ENCODE results near the gene HS6ST2. TPM values are rescaled to one million over a fixed set of nuclear protein-coding genes. Genes with fewer than 3 reads are reported as not detected.

The HS6ST2 gene
- total RNA-seq, 1 donor from 2014 or later: 6.8 TPM

DNA sequence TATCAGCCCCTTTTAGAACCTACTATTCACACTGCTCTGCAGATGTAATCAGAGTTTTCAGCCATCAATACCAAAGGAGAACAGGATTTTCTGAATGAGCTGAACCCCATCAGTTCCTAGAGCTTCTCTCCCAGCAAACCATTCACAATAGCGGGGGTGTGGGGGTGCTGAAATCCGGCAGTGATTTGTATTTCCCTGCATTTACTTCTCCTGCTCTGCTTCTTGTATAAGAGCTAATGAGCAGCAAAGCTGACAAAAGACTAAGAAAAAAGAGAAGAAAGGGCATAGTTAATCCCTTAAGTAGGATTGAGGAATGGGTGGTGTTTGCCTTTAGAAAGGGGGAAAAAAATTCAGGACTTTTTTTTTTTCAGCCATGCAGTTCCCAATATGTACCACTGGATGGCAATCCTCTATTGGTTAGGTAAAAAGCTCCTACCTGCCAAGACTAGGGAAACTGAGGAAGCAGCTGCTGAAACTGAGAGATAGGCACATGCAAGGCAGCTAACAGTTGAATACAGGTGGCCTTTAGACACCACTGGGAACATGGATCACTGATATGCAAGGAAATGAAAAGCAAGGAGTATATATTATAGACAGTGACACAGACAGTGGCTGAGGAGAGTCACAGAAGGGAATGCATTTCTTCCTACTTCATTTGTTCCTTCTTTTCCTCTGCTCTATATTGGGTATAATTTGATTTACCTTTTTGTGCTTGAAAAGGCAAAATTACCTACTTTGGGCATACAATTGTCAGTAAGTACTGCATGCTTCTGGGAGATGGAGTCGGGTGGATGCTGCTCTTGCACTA, 217.9 kb downstream of the HS6ST2 start:
- DNase-seq (ENCODE audit: low spot score): no peak

DNA sequence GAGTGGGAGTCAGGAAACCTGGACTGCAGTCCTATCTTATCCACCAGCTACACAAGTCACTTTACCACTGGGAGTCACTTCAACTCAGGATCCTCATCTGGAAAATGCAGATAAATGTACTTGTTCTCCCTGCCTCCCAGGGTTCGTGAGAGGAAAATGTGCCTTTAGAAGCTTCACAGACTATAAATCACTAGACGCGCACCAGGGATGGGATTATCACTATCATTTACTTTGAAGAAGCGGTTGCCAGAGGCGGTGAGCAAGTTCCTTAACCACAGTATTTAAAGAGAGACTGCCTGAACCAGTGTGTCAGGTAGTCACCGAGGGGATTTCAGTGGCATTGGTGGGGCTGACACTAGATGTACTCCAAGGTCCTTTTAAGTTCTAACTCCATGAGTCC, 219.5 kb downstream of the HS6ST2 start:
- DNase-seq (ENCODE audit: low spot score): no peak

DNA sequence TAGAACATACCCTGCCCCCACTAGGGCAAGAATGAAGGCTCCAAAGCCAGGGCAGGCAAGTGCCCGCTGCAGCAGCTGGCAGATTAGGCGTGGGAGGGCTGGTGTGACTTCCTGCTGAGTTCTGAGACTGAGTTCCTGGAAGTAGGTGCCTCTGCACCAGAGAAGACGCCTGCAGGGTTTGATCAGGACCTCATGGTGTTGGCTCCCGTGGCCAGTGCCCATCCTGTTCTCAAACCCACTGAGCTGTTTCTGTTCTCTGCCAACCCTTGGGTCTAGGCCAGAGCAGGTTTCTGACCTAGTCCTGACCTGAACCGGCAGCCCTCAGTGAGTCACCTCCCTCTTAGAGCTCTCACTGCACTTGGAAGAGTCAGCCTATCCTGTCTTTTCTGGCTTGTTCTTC, 220.7 kb downstream of the HS6ST2 start:
- no peak for DNase-seq (ENCODE audit: low spot score)

DNA sequence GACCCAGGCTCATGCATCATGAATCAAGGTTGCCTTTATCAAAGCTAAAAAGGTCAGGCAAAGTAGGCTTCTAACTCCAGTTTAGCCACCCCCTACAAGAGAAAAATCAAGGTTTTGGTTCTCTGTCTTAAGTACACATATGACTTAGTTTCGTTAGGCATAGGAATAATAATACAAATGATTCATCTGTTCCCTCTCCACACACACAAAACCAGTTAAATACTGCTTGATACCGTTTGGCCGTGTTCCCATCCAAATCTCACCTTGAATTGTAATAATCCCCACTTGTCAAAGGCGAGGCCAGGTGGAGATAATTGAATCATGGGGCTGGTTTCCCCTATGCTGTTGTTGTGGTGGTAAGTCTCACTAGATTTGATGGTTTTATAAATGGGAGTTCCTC, 226.2 kb downstream of the HS6ST2 start:
- DNase-seq (ENCODE audit: low spot score): no peak

DNA sequence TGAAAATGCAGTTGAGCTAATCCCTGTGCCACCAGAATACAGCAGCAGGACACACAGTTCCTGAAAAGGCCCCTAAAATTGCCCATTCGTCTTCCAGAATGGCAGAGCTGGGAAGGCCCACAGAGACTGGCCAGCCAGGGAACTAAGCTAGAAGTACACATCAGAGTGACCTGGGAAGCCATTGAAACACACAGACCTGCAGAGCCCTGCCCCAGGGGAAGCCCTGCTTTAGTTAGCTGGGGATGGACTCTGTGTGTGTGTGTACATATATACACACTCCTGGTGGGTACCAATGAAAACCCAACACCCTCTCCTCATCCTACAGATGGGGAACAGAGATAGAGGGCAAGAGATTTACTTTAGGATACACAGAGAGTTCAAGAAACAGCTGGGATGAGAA, 227.7 kb downstream of the HS6ST2 start:
- no peak for DNase-seq (ENCODE audit: low spot score)

DNA sequence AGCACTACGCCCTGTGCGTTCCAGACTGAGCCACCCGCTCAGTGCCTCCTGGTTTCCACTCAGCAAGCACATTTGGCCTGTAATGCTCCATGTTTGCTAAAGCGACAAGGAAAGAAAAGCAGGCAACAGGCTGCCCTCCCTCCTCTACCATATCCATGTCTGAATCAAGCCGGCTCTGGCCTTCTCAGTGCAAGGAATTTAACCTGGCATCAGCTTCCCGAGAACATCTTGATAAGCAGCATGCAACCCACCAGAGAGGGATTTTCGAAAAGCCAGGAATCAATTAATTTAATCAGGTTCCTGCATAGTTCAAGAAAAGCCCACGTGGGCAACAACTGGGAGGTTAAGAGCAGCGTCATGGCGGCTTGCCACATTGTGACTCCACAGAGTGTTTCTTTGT, 228.2 kb downstream of the HS6ST2 start:
- DNase-seq (ENCODE audit: low spot score): no peak

DNA sequence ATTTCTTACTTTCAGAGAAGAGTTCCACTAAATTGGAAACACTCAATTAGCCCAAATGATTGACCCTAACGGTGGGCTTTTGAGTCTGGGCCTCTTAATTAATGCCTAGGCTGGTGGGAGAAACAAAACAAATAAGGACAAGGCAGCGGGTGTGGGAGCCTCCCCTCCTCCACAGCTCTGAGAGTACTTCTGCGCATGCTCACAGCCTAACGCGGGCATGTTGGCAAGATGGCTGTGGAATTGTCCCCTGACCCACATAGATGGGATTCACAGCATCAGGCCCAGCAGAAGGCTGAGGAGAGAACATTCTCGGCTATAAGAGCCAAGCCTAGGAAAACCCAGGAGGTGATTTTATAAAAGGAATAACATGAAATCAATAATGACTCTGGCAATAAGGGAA, 230.1 kb downstream of the HS6ST2 start:
- DNase-seq (ENCODE audit: low spot score): no peak

DNA sequence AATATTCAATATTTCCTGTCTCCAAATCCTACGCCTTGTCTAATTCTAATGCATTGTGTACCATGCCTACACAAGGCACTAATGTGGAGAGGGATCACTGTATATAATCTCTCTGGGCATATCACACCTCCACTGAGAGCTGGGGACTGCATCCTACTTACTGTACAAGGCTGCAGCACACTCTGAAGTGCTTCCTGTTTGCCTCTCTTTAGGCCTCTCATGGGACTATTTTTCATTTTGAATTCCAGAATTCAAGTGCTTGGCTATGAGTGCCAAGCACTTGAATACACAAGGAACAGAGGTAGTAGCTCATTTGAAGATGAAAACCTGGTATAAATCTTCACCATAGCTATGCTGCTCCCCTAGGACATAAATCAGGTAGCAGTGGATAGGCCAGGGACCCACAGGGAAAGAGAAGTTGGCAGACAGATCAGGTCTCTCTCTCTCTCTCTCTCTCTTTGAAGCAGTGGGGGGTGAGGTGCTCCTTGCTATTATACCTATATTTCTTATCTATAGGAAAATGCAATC, 239.9 kb downstream of the HS6ST2 start:
- no peak for DNase-seq (ENCODE audit: low spot score)

DNA sequence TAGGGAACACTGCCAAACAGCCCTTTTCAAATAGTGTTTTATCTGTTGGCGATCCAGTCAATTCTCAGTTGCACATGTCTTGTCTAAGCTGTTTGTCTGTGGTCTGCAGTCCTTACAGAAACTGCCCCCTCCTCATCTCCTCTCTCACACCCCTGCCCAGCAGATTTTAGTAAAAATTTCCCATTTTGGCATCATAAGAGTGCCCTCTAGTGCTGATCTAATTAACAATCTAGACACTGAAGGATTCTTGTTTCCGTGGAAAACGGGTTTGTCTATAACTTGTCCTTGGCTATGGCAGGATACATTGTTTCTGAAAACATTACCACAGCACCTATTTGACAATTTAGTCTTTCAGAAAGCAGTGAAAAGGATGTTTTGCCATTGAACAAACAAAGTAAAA, 242.4 kb downstream of the HS6ST2 start:
- no peak for DNase-seq (ENCODE audit: low spot score)

DNA sequence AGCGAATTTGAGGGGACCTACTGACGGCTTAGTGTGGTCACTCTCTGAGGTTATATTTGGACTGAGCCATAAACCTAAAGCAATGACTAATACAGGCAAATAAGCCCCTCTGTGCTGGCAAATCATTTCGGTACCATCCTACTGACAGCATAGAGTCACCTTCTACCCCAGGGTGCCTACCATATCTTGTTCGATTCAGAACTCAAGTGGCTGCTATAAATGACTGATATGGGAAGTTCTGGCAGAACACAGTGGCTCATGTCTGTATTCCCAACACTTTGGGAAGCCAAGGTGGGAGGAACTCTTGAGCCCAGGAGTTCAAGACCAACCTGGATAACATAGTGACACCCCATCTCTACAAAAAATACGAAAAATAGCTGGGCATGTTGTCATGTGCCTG, 243.5 kb downstream of the HS6ST2 start:
- no peak for DNase-seq (ENCODE audit: low spot score)

DNA sequence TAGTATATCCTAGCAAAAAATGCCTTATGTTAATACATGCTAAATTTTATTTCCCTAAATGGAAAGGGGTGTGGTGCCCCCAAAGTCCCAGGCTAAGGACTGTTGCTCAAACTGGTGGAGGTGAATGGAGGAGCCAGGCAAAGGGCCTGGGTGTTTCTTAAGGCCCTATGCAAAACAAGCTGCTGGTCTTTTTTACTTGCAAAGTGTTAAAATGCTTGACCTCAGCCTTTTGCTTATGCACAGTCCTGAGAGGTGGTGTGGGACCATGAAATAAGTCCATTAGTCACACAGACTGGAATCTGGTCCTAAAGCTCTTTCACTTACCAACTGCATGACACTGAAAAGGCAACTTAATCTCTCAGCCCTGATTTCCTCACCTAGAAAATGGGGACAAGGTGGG, 246.1 kb downstream of the HS6ST2 start:
- no peak for DNase-seq (ENCODE audit: low spot score)

DNA sequence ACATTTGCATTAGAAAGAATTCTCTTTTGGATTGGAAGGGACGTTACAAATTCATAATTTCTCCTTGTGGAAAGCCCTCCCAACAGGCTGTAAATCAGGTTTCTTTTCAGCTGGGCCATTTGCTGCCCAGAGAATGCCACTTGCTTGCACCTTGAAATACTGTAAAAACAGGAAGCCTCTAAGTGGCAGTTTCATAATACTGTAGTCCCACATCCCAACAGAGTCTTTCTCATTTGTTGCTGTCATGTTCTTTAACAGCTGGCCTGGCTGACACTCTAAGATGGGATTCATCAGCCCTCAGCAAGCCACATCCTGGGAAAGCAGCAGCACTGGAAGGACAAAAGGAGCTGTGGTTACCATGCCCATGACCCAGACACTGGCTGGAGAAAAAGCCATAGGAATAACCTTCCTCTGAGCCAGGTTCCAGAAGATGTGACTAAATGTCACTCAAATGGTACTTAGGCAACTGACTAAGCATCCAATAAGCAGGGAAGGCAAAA, 247.7 kb downstream of the HS6ST2 start:
- DNase-seq (ENCODE audit: low spot score): no peak

DNA sequence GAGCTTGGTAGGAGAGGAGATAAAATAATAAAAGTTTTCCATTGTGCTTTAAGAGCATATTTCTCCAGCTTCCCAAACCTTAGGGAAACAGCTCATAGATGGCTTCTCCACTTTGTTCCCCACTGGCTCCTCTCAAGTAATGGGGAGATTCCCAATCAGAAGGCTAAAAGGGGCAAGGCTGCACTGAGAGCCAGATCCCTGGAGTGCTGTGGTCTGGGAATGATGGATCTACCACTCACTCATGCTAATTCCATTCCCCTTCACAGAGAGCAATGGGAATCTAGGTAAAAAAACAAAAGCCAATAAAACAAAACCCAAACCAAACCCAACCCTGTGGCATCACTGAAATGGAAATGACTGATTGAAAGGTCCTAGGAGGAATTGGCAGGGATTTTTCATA, 249.9 kb downstream of the HS6ST2 start:
- no peak for DNase-seq (ENCODE audit: low spot score)

DNA sequence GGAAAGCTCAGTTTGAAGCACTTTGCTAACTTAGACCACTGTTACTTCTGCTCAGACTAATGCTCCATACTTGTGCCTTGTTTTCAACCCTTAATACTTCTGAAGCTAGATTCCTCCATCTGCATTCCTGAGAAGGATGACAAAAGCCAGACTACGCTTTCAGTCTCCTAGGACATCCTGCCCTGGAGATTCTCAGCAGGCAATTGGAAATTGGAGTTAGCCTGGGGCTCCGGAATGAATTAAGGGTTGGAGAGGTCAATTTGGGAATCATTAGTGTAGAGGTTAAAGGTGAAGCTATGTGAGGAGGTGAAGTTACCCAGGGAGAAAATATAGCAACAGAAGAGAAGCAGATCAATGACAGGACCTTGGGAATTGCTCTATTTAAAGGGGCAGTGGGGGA, 253.7 kb downstream of the HS6ST2 start:
- DNase-seq (ENCODE audit: low spot score): no peak

DNA sequence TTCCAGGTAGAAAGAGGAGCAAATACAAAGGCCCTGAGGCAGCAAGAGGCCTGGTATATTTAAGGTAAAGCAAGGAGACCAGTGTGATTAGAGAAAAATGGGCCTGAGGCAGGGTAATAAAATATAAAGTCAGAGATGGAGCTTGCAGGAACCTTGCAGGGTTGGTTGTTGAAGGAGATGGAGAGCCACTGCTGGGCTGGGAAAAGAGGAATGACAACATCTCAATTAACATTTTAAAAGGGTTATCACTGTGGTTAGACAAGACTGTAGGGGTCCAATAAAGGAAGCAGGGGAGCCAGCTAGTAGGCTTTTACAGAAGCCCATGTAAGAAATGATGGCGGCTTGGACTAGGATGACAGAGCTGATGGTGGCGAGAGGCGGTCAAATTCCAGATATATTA, 264.0 kb downstream of the HS6ST2 start:
- DNase-seq (ENCODE audit: low spot score): no peak

DNA sequence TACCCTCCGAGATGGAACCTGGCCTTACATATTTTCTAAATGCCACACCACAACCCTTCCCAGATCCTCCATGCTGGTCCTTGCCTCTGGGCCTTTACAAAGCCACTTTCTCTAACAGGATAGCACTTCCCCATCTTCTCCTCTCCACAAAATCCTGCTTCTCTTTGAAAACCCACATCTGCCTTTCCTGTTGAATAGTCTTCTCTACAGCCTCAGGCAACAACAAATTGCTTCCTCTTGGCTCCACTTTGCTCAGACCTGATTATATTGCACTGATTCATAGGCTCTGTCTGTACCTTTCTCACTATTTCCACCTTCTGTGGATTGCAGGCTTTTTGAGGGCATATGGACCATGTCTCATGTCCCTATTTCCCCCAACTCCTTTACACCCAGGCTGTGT, 265.9 kb downstream of the HS6ST2 start:
- no peak for DNase-seq (ENCODE audit: low spot score)

DNA sequence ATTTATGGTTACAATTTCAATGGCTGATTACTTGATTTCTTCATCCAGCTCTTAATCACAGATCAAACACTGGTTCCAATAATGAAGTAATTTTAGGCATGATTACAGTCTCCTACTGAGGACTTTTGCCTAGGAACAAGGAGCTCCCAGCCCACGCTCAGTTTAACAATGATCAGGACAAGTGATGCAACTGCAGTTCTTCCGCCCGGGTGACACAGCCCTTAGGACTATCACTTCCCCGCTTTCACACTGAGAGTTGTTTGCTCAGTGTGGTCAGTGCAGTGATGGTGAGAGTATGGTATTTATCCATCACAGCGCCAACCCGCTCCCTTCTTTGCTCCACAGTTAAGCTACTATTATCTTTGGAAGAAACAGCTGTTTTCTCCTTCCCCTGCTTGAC, 266.4 kb downstream of the HS6ST2 start:
- DNase-seq (ENCODE audit: low spot score): no peak

DNA sequence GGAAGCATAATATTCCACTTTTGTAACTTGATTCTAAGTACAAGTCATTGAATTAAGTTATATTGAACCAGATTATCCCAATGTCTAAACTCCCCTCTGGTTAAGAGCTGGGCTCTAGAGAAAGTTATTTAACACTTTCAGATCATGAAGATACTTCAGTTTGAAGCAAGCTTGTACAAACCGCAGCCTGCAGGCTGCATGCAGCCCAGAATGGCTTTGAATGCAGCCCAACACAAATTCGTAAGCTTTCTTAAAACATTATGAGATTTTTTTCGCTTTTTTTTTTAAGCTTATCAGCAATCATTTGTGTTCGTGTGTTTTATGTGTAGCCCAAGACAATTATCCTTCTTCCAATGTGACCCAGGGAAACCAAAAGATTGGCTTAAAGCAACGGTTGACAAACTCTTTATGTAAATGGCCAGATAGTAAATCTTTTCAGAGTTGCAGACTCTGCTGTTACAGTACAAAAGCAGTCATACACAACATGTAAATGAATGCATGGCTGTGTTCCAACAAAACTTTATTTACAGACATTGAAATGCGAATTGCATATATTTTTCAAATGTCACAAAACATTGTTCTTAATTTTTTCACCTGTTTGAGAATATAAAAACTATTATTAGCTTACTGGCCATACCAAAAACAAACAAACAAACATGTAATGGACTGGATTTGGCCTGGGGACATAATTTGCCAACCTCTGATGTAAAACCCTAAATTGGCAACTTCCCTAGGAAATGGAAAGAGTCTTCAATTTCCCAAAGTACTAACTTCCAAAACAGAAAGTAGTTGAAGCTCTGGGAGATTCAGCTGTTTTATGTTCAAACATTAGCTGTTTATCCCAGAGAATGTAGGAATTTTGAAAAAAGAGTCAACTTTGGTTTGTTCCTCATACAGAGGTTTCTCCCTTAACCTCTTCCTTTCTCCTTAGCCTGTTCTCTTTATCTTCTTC, 268.5 kb downstream of the HS6ST2 start:
- no peak for DNase-seq (ENCODE audit: low spot score)

DNA sequence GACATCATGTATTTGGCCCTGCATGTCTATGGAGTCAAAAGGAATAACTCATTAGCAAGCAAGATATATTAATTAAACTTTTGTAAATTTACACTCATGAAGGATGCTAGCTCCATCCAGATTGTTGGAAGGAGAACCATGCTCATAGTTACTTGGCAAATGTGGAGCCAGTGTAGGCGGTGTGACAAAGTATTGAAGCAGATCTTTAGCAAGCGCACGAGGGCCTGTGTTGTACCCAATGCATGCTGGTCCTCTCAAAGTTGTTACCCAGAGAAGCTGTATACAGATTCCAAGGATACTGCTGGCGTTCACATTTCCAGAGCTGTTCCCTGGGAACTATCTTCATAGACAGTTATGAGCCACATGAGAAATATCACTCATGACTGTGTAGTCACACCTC, 273.2 kb downstream of the HS6ST2 start:
- no peak for DNase-seq (ENCODE audit: low spot score)

DNA sequence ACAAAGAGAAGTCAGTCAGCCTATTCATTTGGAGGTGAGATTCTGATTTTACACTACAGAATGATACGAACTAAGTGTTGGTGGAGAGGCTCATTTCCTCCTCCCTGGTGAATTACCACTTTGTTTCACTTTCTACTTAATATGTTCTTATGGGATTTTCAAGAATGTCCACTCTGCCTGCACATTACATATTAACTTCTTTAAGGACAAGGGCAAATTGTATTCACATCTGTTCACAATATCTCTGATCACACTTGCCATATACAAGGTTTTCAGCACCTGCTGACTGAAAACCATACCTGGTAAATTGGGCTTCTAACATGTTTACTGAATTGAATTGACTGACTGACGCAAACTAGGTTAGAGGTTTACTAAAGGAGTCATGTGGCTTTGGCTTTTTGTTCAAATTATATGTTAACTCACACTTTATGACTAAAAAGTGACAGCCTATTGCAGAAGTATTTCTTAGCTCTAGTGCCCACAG, 281.2 kb downstream of the HS6ST2 start:
- no peak for DNase-seq (ENCODE audit: low spot score)

DNA sequence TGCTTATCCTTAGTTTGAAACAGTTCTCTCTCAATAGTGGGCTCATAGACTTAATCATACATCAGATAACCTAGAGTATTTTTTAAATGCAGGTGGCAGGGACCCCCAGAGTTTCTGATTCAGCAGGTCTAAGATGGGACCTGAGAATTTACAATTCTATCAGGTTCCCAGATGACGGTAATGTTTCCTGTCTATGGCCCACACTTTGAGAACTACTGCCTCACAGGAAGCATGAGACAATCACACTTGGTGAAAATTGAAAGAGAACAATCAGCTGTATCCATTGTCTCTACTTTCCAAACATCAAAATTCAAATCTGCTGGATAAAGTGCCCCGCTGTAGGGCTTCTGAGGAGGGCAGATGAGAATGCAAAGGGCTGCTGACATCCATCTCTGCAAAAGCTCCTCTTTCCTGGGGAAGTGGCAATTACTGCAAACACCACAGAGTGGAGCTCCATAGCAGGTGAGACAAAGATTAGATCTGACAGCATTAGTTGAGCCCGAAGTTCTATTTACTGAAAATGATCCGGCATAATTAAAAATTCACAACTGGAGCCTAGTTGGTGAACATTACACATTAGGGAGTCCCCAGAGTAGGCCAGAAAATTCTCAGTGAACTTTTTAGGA, 281.8 kb downstream of the HS6ST2 start:
- DNase-seq (ENCODE audit: low spot score): no peak

DNA sequence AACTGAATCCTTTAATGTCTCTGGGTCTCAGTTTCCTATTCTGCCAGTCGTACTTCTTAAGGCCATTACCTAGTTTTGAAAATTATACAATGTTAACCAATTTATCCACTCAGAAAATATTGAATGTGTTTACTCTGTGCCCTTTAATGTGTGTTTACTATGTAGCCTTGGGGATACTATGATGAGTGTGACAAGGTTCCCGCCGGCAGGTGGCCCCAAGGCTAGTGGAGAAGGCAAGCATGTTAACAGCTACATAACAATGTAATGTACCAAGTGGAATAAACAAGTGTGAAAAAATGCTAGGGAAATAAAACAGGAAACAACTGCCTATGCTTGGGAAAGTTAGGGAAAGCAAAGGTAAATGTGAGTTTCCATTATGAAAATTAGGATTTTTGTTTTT, 282.3 kb downstream of the HS6ST2 start:
- no peak for DNase-seq (ENCODE audit: low spot score)
